BJ (cell line): ENCODE data around the gene CALCA. TPM values are rescaled to one million over a fixed set of nuclear protein-coding genes. Genes with fewer than 3 reads are reported as not detected.

Experiments
- CTCF ChIA-PET: fragments of 350-600 bp; formaldehyde crosslinking; extraction: SDS; loops from one replicate; lab custom pipeline; 2021; ENCODE audit warnings: antibody characterized with exemption, inconsistent platforms; lab: Yijun Ruan, JAX
- POLR2A ChIA-PET: fragments of 300-600 bp; sonication (Branson Sonifier 250); formaldehyde crosslinking; extraction: SDS; loops from one replicate; lab custom pipeline; 2021; ENCODE audit warnings: antibody characterized with exemption; lab: Charles Lee
- DNase-seq: peaks from one replicate; pipeline ENCODE4 v3.0.0-alpha.2; 2011; ENCODE audit warnings: low read depth
- H3K27me3 ChIP-seq: 2 replicates; pipeline ENCODE4 v1.6.0; 2011; ENCODE audit warnings: low read length; ENCODE audit not compliant: control insufficient read depth, insufficient read depth
- H3K36me3 ChIP-seq: 2 replicates; pipeline ENCODE4 v1.5.1; 2011; ENCODE audit warnings: low read length; ENCODE audit not compliant: control insufficient read depth, insufficient read depth
- H3K4me3 ChIP-seq: 2 replicates; pipeline ENCODE4 v1.5.1; 2011; ENCODE audit warnings: low read depth, mild to moderate bottlenecking, control low read depth, low read length
- CTCF ChIP-seq: IDR thresholded peaks from 2 replicates; pipeline ENCODE4 v1.5.1; 2011; ENCODE audit warnings: low read depth, mild to moderate bottlenecking, control low read depth, inconsistent platforms, low read length, moderate library complexity; ENCODE audit not compliant: insufficient read depth
- polyA plus RNA-seq: library from polyadenylated mRNA; depleted of rRNA; stranded (reverse); fragments of >200 nt; gene quantifications from 2 replicates; pipeline ENCODE4 v1.2.3, GENCODE V29; 2011

CALCA gene
- polyA plus RNA-seq, 1 experiment: not detected

DNA sequence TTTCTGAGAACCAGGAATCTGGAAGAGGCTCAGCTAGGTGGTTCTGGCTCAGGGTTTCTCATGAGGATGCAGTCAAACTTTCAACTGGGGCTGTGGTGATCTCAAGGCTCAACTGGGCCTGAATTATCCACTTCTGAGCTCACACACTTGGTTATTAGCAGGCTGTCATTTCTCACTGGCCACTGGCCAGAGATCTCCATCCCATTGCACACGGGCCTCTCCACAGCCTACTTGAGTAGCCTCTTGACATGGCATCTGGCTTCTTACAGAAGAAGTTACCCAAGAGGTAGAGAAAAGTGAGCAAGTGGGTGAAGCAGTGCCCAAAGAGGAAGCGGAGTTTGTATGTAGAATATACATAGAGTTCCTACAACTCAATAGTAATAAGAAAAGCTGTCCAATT lies 16.0 kb downstream of the CALCA start:
- ChIA-PET POLR2A (no interaction called here), CTCF (interaction anchor here (2.6 kb wide), 1 partner anchor 19 kb away, joined by 7 read pairs; no protein-coding TSS in a partner anchor)
- H3K27me3 ChIP-seq: no peaks in the 10 kb centered on the region
- DNase-seq: no peak
- H3K4me3 ChIP-seq: no peak overlapping the region
- no peak for TF ChIP-seq CTCF
- H3K36me3 ChIP-seq: no peaks in the 10 kb centered on the region

- no peak overlapping the region for H3K4me3 ChIP-seq
- H3K36me3 ChIP-seq: no peaks in the 10 kb centered on the region
- ChIA-PET CTCF (interaction anchor here (1.5 to 2.6 kb wide), 2 partner anchors 20 to 46 kb away, joined by 4 to 7 read pairs; no protein-coding TSS in a partner anchor), POLR2A (no interaction called here)
- no peaks in the 10 kb centered on the region for H3K27me3 ChIP-seq
- no peak for TF ChIP-seq CTCF
- no peak for DNase-seq
Measured at GRCh38 chr11:14954581-14954980, 17.6 kb downstream of the CALCA start.

DNA sequence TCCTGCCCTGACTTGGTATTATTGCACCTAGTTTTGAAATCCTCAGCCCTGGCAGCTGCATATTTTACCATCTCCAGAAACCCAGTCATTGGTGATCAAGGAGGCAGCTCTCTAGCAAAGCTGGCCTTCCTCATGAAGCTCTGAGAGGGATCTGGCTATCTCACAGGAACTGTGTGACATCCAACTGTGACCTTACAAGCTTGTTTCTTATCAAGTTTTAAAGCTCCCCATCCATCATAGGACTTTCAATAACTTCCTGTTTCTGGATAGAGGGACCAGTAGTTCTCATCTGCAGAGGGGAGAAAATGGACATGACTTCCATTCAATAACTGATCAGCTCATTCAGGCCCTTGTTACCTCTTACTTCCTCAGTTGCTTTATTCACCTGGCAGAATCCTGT lies 18.2 kb downstream of the CALCA start:
- H3K27me3 ChIP-seq: no peaks in the 10 kb centered on the region
- ChIA-PET CTCF (interaction anchor here (1.5 to 2.6 kb wide), 3 partner anchors 12 to 46 kb away, joined by 4 to 9 read pairs (median 7); no protein-coding TSS in a partner anchor), POLR2A (no interaction called here)
- TF ChIP-seq CTCF: no peak
- no peak overlapping the region for H3K4me3 ChIP-seq
- no peak for DNase-seq
- H3K36me3 ChIP-seq: no peaks in the 10 kb centered on the region

DNA sequence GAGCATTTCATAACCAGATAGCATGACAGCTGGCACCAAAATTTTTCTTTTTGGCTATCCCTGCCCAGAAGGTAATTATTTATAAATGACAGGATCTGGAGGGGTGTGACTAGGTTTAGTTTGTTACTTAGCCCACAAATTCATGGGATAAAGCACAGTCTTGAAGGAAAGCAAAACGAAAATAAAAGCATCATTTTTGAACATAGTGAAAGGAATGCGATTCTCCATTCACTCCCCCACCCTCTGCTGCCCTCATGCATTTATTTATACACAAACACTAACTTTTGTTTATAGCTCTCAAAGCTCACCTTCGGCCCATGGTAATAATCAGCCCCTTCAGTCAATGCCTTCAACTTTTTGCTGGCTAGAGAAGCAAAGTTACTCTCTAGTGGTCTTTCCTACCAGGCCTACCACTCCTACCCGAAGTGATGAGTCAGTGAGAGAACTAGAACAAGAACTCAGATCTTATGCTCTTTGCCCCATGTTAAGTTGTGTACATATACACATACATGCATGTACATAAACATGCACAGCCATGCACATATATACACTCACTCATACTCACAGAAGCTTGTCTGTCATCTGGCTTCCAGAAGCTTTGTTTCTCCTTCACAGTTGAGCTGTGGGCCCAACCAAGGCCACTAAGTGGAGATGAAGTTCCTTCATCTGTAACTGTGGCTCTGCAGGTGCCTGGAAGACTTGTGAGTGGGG lies 22.6 kb downstream of the CALCA start:
- TF ChIP-seq CTCF: no peak
- ChIA-PET CTCF (interaction anchor here (2.1 to 2.2 kb wide), 3 partner anchors 19 to 45 kb away, joined by 5 to 7 read pairs (median 6); no protein-coding TSS in a partner anchor), POLR2A (no interaction called here)

GRCh38 chr11:14942745-14943144 lies 29.4 kb downstream of the CALCA start:
- CTCF ChIA-PET: interaction anchor here (1.1 to 2.6 kb wide), 4 partner anchors 10 to 265 kb away, joined by 3 to 9 read pairs (median 6); no protein-coding TSS in a partner anchor
- DNase-seq: no peak
- Histone ChIP-seq H3K4me3 (no peak overlapping the region), H3K27me3 (no peaks in the 10 kb centered on the region), H3K36me3 (no peaks in the 10 kb centered on the region)
- no peak for TF ChIP-seq CTCF
- POLR2A ChIA-PET: no interaction called here

More for the DNA sequence above, 22.6 kb downstream of the CALCA start:
- Histone ChIP-seq H3K27me3 (no peaks in the 10 kb centered on the region), H3K4me3 (no peak overlapping the region), H3K36me3 (no peaks in the 10 kb centered on the region)
- DNase-seq: no peak
